K562 (cell line): ENCODE data around the gene SAPCD1. TPM values are rescaled to one million over a fixed set of nuclear protein-coding genes. Genes with fewer than 3 reads are reported as not detected.
"Not testable (repeated sequence)": the region's sequence is repeated elsewhere in the genome, so short reads cannot be mapped to it uniquely, and the experiment has no call there.

Experiments used
- ATAC-seq: fragments of 200-7000 bp; cut with Tn5 transposase; 3 replicates; pipeline ENCODE4 v1.9.1; 2020; ENCODE audit warnings: moderate library complexity
- BruUV-seq: library from RNA; stranded (reverse); fragments of 400-500 nt; replicated peaks from 2 replicates; lab custom pipeline; 2021; lab: Mats Ljungman, UMichigan
- CTCF ChIA-PET: fragments of 300-600 bp; formaldehyde crosslinking; extraction: SDS; loops from one replicate; lab custom pipeline; 2021; ENCODE audit warnings: low intra/inter-chr PET ratio; lab: Yijun Ruan, JAX
- POLR2A ChIA-PET: fragments of 300-600, 350-650 bp; sonication (Branson Sonifier 250); formaldehyde crosslinking; extraction: SDS; loops from one replicate; lab custom pipeline; 2021; ENCODE audit warnings: antibody characterized with exemption, inconsistent platforms; lab: Yijun Ruan, JAX
- DNase-seq, 4 experiments: peaks; one replicate each; pipeline versions ENCODE4 v3.0.0 to v3.0.0-alpha.2; 2011 to 2018; ENCODE audit warnings: low spot score in 3 of 4, mixed read lengths in 3 of 4; ENCODE audit errors: extremely low read depth in 1 of 4
- FAIRE-seq: peaks from 2 replicates; lab custom pipeline; 2011; peaks lifted over from hg19 to GRCh38; lab: Jason Lieb, UNC
- H2AFZ ChIP-seq: 2 replicates; pipeline ENCODE4 v1.6.0; 2011; ENCODE audit warnings: low read depth, low read length, control low read depth, inconsistent platforms
- H3K27ac ChIP-seq: fragments of 200-600 bp; 3 replicates; pipeline ENCODE4 v1.8.0; 2011; ENCODE audit warnings: low read depth, mild to moderate bottlenecking, control low read depth, inconsistent platforms, low read length, moderate library complexity, mixed read lengths; ENCODE audit errors: extremely low read depth
- H3K27me3 ChIP-seq, 2 experiments: fragments of 300-600 bp in 1 of 2; 2 replicates in 1 of 2; 3 replicates in 1 of 2; pipeline versions ENCODE4 v1.6.0 to v1.8.0; 2011; ENCODE audit warnings: inconsistent platforms in 2 of 2, low read length in 2 of 2, mild to moderate bottlenecking in 1 of 2, mixed read lengths in 1 of 2, moderate library complexity in 1 of 2; ENCODE audit not compliant: control insufficient read depth in 2 of 2, insufficient read depth in 2 of 2
- H3K36me3 ChIP-seq: fragments of 300-600 bp; 3 replicates; pipeline ENCODE4 v1.8.0; 2011; ENCODE audit warnings: mild to moderate bottlenecking, low read length, inconsistent platforms; ENCODE audit not compliant: control insufficient read depth, insufficient read depth
- H3K4me1 ChIP-seq, 2 experiments: fragments of 200-600 bp in 1 of 2; replicated peaks in 1 of 2; 2 replicates in 1 of 2; 3 replicates in 1 of 2; pipeline versions ENCODE4 v1.5.1 to v1.8.0; 2011; ENCODE audit warnings: inconsistent platforms in 2 of 2, low read length in 2 of 2, mild to moderate bottlenecking in 1 of 2, mixed read lengths in 1 of 2, moderate library complexity in 1 of 2; ENCODE audit not compliant: control insufficient read depth in 2 of 2, insufficient read depth in 2 of 2
- H3K4me2 ChIP-seq: 2 replicates; pipeline ENCODE4 v1.6.1; 2011; ENCODE audit warnings: low read length, control low read depth, inconsistent platforms, mixed read lengths; ENCODE audit not compliant: insufficient read depth
- H3K4me3 ChIP-seq: fragments of 200-600 bp; sonication (generic), shearing (Covaris generic); 2 replicates; pipeline ENCODE4 v1.5.1; 2016; ENCODE audit warnings: control low read depth, inconsistent platforms
- H3K79me2 ChIP-seq: fragments of 200-600 bp; 3 replicates; pipeline ENCODE4 v1.8.0; 2011; ENCODE audit warnings: low read length, inconsistent platforms; ENCODE audit not compliant: control insufficient read depth, insufficient read depth
- H3K9ac ChIP-seq, 2 experiments: 2 replicates each; pipeline versions ENCODE4 v1.6.0 to v1.6.1; 2011; ENCODE audit warnings: low read depth in 2 of 2, low read length in 2 of 2, control low read depth in 1 of 2, inconsistent platforms in 1 of 2, mild to moderate bottlenecking in 1 of 2, mixed read lengths in 1 of 2; ENCODE audit not compliant: insufficient read depth in 1 of 2
- H3K9me1 ChIP-seq: one replicate; pipeline ENCODE4 v1.6.0; 2011; ENCODE audit warnings: inconsistent platforms, mild to moderate bottlenecking, low read length, moderate library complexity; ENCODE audit not compliant: control insufficient read depth, insufficient read depth
- H3K9me3 ChIP-seq: replicated peaks from 2 replicates; pipeline ENCODE4 v1.5.1; 2011; ENCODE audit warnings: low read depth, low read length, inconsistent platforms; ENCODE audit not compliant: control insufficient read depth, insufficient read depth
- H4K20me1 ChIP-seq: replicated peaks from 2 replicates; pipeline ENCODE4 v1.6.1; 2011; ENCODE audit warnings: low read length, inconsistent platforms, mixed read lengths; ENCODE audit not compliant: control insufficient read depth, insufficient read depth
- BACH1 ChIP-seq: fragments of 200-800 bp; sonication (Bioruptor generic); IDR thresholded peaks from 2 replicates; pipeline ENCODE4 v1.6.1; 2016; ENCODE audit warnings: missing genetic modification characterization, missing compliant biosample characterization
- CCNT2 ChIP-seq: IDR thresholded peaks from 2 replicates; pipeline ENCODE4 v1.6.1; 2011; ENCODE audit warnings: borderline replicate concordance, low read depth, mild to moderate bottlenecking, moderate library complexity, mixed read lengths, low read length; ENCODE audit not compliant: insufficient read length; ENCODE audit errors: extremely low read depth
- FOXA3 ChIP-seq, 2 experiments: fragments of 450-650 bp in 1 of 2; sonication (generic) in 1 of 2; formaldehyde crosslinking; IDR thresholded peaks in 1 of 2; conservative IDR thresholded peaks in 1 of 2; 2 replicates each; pipeline versions ENCODE4 v1.4.0 to v1.8.0; 2020 to 2022; ENCODE audit warnings: mild to moderate bottlenecking in 2 of 2, missing genetic modification reagents in 1 of 2
- FOXP1 ChIP-seq: sonication (generic); formaldehyde crosslinking; IDR thresholded peaks from 2 replicates; pipeline ENCODE4 v1.8.0; 2022; ENCODE audit warnings: mild to moderate bottlenecking, missing genetic modification reagents
- TRIM25 ChIP-seq: fragments of 450-650 bp; IDR thresholded peaks from 2 replicates; pipeline ENCODE4 v1.7.0; 2016; ENCODE audit warnings: borderline replicate concordance
- ZNF395 ChIP-seq: fragments of 200-800 bp; sonication (Bioruptor generic); IDR thresholded peaks from 2 replicates; pipeline ENCODE4 v1.6.1; 2017; ENCODE audit warnings: missing genetic modification characterization, missing compliant biosample characterization
- WGBS: fragments of 100-300 bp; shearing (Covaris generic); methylation state at CpG from one replicate; pipeline ENCODE4 v1.1.6; 2016; ENCODE audit warnings: low coverage, mixed read lengths; ENCODE audit not compliant: insufficient coverage; ENCODE audit errors: missing lambda C conversion rate; 5-methylcytosine and 5-hydroxymethylcytosine counted together
- in situ Hi-C: fragments of 300-500 bp; cut with MboI; formaldehyde crosslinking; loops from 4 replicates; pipeline ENCODE4 v1.15.0; 2018; ENCODE audit warnings: inconsistent platforms, mixed read lengths
- intact Hi-C: fragments of 100-400 bp; cut with micrococcal nuclease; formaldehyde crosslinking; loops from 2 replicates; pipeline ENCODE4 v1.14.2; 2022
- polyA plus RNA-seq, 8 experiments: library from polyadenylated mRNA; depleted of rRNA in 4 of 8; stranded (reverse) in 5 of 8; unstranded in 3 of 8; fragments of >200 nt; fragmentation: Nextera tagmentation in 2 of 8; fragmentation: Illumina TruSeq in 1 of 8; extraction: Ambion mirVana in 2 of 8; extraction: Trizol in 1 of 8; gene quantifications; 2 replicates each; pipeline versions ENCODE4 v1.2.1 to v1.2.3, GENCODE V29; 2011 to 2014; ENCODE audit warnings: inconsistent platforms in 1 of 8, missing spikeins in 1 of 8
- total RNA-seq, 7 experiments: library from RNA; depleted of rRNA in 6 of 7; stranded (reverse); fragments of >200 nt in 6 of 7; fragmentation: Illumina TruSeq in 2 of 7; extraction: Trizol in 2 of 7; gene quantifications; 2 replicates each; pipeline versions ENCODE4 v1.2.1 to v1.2.3, GENCODE V29; 2011 to 2021; ENCODE audit warnings: low replicate concordance in 1 of 7

The SAPCD1 gene
- total and polyA plus RNA-seq, 9 of the 15 experiments (the other 6 are each of a cell fraction or from before 2014, with no cell fraction given) = 2.6 to 30.2 (median 7.4) TPM

- intact Hi-C loops = loop anchor here (2.0 kb wide), 3 partner anchors 17 to 59 kb away; partner anchors contain the start of genes HSPA1A, HSPA1L and VWA7
- ChIA-PET POLR2A (interaction anchor here (0.6 to 3.7 kb wide), 3 partner anchors 20 to 337 kb away, joined by 3 to 40 read pairs (median 4); partner anchors contain the start of genes HSPA1A and HSPA1L), CTCF (interaction anchor here (0.6 to 0.8 kb wide), 2 partner anchors 92 to 95 kb away, joined by 3 read pairs; no protein-coding TSS in a partner anchor)
- H4K20me1 ChIP-seq, ATAC-seq, FAIRE-seq, DNase-seq, BruUV-seq, H3K27me3 ChIP-seq, H3K9me3 ChIP-seq, H3K9me1 ChIP-seq, in situ Hi-C loops, H2AFZ ChIP-seq: not testable (repeated sequence)
- Histone ChIP-seq H3K4me3 (peak overlapping the region; percentile 61), H3K4me1 (peaks cover 17 to 44% of the 10 kb centered on the region in 2 experiments), H3K9ac (peak overlapping the region; percentile 16 to 93; a peak in 3 of 4 replicates), H3K4me2 (peak overlapping the region; percentile 98), H3K36me3 (peaks cover 71% of the 10 kb centered on the region), H3K27ac (peak overlapping the region; percentile 97), H3K79me2 (peaks cover 59% of the 10 kb centered on the region)
- TF ChIP-seq CCNT2 = peak; percentile 28
- TF ChIP-seq ZNF395 (CRISPR knock-in tag) = 0 out of 2 replicates have a peak, but pooled peaks have one; percentile 44
- TF ChIP-seq FOXP1 = 0 out of 2 replicates have a peak, but pooled peaks have one; percentile 46
- peak in 1 of 2 experiments; percentile 57; a peak in 1 of 4 replicates for TF ChIP-seq FOXA3 (CRISPR knock-in tag; conservative IDR thresholded peaks at IDR 0.05 in 1 of 2, IDR thresholded peaks at IDR 0.05 in 1 of 2)
- 0 out of 2 replicates have a peak, but pooled peaks have one; percentile 56 for TF ChIP-seq TRIM25
- 0 out of 2 replicates have a peak, but pooled peaks have one; percentile 3 for TF ChIP-seq BACH1 (tag)
- WGBS = 28% methylated on average over 6 of the region's 6 CpGs
Measured at GRCh38 chr6:31793927-31794245, 31.4 kb downstream of the SAPCD1 start.
